ACHN (cell line): ENCODE measurements around the gene HSPA1L.
"Not testable (repeated sequence)": the region's sequence is repeated elsewhere in the genome, so short reads cannot be mapped to it uniquely, and the experiment has no call there.

ENCODE experiments used
- DNase-seq: peaks from one replicate; pipeline ENCODE4 v3.0.0-alpha.2; 2015
- in situ Hi-C: cut with HindIII; loops from 2 replicates; pipeline ENCODE4 v1.10.0; 2017; ENCODE audit warnings: low sequenced_read_pairs, low pct_ligation_motif_present, low pct_unique_long_range_greater_than_20kb

Gene HSPA1L

DNA sequence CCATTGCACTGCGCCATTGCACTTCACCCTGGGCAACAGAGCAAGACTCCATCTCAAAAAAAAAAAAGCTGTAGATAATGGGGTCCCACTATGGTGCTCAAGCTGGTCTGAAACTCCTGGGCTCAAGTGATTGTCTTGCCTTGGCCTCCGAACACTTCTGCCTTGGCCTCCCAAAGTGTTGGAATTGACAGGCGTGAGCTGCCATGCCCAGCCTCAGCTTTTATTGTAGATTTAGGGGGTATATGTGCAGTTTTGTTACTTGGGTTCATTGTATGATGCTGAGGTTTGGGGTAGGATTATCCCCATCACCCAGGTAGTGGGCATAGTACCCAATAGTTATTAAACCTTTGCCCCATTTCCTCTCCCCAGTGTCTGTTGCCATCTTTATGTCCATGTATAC lies 23.9 kb upstream of the HSPA1L start:
- DNase-seq: no peak
- in situ Hi-C loops: no loop called here

DNA sequence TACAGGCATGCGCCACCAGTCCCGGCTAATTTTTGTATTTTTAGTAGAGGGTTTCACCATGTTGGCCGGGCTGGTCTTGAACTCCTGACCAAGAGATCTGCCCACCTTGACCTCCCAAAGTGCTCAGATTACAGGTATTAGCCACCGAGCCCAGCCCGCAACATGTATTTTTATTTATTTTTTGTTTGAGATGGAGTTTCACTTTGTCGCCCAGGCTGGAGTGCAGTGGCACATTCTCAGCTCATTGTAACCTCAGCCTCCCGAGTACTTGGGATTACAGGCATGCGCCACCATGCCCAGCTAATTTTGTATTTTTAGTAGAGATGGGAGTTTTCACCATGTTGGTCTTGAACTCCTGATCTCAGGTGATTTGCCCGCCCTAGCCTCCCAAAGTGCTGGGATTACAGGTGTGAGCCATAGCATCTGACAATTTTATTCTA lies 23.1 kb upstream of the HSPA1L start:
- DNase-seq, in situ Hi-C loops: not testable (repeated sequence)

DNA sequence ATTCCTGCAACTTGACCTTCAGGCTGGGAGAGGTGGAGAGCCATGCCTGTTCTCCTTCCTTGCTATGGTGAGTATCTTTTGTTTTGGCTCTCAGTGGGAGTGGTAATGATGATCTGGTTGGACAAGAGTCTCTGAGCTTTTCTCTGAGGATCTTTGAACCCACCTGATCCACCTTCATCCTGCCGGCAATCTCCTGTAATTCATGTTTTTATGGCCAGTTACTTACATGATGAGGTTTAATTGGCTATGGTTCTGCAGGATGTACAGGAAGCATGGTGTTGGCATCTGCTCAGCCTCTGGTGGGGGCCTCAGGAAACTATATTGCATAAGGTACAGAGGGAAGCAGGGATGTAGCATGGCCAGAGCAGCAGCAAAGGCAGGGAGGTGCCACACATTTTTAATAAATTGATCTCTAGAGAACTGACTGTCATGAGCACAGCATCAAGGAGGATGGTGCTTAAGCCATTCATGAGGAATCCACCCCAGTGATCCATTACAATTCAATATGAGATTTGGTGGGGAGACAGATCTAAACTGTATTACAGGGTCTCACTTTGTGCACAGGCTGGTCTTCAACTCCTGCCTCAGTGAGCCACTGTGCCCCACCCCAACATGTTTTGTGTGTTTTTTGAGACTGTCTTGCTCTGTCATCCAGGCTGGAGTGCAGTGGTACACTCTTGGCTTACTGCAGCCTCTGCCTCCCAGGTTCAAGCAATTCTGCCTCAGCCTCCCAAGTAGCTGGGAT lies 22.5 kb upstream of the HSPA1L start:
- DNase-seq: no peak
- in situ Hi-C loops: no loop called here

DNA sequence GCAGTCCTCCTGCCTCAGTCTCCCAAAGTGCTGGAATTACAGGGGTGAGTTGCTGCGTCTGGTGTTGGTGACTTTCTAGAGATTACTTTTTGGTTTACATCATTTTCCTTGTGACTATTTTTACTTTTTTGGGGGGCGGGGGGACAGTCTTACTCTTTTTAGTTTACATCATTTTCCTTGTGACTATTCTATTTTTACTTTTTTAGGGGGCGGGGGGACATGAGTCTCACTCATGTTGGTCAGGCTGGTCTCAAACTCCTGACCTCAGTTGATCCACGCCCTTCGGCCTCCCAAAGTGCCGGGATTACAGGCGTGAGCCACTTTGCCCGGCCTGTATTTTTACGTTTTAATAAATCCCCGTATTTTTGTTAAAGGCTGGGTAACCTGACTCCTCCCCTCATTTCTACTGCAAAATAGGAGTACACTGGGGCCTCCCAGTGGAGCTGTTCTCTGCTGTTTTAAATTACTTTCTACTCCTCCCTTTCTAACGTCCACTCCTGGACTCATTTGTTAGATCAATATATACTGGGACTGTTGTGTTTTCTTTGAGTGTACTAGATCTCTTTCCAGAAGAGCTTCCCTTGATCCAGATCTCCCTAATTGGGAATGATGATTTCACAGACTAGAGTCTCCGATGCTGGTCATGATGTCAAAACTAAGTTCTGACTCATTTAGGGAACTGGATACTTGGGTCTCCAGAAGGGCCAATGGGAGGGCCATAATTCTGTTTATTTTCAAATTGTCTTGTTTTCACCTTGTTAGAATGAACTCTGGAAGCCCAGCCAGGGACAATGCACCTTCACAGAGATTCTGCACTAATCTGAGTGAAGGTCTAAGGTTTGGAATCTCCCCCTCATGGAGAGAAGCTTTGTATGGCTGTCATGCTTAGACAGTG lies 21.6 kb upstream of the HSPA1L start:
- in situ Hi-C loops: no loop called here
- DNase-seq: no peak

DNA sequence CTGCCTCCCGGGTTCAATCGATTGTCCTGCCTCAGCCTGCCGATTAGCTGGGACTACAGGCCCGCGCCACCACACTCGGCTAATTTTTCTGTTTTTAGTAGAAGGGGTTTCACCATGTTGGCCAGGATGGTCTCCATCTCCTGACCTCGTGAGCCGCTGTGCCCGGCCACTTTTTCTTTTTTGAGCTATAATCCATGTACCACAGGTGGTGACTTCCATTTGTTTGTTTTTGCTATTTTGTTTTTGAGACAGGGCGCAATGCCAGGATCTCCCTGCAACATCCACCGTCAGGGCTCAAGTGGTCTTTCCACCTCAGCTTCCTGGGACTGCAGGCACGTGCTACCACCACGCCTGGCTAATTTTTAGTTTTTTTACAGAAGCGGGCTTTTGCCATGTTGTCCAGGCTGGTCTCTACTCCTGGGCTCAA lies 21.0 kb upstream of the HSPA1L start:
- in situ Hi-C loops: no loop called here
- DNase-seq: no peak

DNA sequence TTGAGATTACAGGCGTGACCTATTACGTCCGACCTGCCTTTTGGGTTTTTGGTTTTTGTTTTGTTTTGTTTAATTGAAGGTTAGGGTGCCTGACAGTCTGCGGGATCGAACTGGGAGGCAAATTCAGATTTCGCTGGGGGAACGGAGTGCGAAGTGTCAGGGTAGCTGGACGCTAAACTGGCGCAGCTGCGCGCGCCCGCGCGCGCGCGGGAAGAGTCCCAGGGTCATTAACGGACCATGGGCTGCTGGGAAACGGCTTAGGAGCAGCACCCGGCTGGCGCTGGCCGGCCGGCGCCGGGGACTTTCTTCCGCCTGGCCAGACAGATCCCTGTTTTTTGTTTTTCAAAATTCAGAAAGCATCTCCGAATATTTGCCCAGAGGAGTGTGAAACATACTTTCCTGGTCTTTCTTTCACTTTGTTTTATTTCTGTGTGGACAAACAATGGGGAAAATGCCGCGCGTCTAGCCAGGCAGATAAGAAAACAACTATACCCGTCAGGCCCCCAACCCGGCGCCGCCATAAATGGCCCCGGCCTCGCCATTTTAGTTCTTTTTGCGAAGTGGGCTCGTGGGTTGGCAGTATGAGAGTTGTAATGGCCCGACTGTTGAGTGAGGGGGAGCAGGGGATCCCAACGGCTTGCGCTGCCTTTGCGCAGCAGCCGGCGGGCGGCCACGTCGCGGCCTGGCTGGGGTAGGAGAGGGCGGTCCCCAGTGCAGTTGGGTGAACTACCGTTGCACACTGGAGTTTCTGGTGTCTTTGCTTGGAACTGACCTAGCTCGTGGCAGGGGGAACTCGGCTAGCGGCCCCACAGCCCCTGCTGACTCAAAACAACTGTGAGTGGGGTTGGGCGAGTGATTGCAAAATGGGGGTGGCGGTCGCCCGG lies 19.5 kb upstream of the HSPA1L start:
- peak; percentile 87 for DNase-seq
- in situ Hi-C loops: no loop called here

DNA sequence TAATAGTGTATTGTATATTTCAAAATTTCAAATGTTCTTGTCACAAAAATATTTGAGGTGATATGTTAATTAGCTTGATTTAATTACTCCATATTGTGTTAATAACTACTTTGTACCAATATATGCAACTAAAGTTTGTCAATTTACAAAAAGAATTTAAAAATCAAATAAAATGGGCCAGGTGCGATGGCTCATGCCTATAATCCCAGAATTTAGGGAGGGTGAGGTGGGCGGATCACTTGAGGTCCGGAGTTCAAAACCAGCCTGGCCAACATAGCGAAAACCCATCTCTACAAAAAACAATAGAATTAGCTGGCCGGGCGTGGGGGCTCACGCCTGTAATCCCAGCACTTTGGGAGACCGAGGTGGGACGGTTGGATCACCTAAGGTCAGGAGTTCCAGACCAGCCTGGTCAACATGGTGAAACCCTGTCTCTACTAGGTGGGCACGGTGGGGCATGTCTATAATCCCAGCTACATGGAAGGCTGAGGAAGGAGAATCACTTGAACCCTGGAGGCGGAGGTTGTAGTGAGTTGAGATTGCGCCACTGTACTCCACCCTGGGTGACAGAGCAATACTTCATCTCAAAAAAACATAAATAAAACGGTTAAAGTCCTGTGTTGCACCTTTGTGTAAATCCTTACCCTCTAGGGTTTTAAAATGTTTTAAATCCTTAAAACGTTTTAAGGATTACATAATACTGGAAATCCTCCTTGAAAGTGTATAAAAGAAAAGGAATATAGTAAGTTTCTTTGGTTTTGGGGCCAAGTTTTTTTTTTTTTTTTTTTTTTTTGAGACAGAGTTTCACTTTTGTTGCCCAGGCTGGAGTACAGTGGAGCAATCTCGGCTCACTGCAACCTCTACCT lies 16.5 kb upstream of the HSPA1L start:
- no peak for DNase-seq
- in situ Hi-C loops: no loop called here

DNA sequence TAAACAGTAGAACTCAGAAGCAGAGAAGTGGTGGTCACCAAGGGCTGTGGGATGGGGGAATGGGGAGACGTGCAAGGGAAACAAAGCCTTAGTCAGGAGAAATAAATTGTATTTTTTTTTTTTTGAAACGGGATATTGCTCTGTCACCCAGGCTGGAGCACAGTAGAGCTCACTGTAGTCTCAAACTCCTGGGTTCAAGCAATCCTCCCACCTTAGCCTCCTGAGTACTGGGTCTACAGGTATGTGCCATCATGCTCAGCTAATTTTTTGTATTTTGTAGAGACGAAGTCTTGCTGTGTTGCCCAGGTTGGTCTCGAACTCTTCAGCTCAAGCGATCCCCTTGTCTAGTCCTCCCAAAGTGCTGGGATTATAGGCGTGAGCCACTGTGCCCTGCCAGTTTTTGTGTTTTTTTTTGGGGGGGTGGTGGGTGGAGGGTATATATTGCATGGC lies 15.8 kb upstream of the HSPA1L start:
- in situ Hi-C loops: no loop called here
- DNase-seq: no peak

DNA sequence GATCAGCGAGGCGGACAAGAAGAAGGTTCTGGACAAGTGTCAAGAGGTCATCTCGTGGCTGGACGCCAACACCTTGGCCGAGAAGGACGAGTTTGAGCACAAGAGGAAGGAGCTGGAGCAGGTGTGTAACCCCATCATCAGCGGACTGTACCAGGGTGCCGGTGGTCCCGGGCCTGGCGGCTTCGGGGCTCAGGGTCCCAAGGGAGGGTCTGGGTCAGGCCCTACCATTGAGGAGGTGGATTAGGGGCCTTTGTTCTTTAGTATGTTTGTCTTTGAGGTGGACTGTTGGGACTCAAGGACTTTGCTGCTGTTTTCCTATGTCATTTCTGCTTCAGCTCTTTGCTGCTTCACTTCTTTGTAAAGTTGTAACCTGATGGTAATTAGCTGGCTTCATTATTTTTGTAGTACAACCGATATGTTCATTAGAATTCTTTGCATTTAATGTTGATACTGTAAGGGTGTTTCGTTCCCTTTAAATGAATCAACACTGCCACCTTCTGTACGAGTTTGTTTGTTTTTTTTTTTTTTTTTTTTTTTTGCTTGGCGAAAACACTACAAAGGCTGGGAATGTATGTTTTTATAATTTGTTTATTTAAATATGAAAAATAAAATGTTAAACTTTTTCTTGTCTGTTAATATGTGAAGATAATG lies 14.7 kb upstream of the HSPA1L start:
- DNase-seq: peak; percentile 52
- in situ Hi-C loops: no loop called here

DNA sequence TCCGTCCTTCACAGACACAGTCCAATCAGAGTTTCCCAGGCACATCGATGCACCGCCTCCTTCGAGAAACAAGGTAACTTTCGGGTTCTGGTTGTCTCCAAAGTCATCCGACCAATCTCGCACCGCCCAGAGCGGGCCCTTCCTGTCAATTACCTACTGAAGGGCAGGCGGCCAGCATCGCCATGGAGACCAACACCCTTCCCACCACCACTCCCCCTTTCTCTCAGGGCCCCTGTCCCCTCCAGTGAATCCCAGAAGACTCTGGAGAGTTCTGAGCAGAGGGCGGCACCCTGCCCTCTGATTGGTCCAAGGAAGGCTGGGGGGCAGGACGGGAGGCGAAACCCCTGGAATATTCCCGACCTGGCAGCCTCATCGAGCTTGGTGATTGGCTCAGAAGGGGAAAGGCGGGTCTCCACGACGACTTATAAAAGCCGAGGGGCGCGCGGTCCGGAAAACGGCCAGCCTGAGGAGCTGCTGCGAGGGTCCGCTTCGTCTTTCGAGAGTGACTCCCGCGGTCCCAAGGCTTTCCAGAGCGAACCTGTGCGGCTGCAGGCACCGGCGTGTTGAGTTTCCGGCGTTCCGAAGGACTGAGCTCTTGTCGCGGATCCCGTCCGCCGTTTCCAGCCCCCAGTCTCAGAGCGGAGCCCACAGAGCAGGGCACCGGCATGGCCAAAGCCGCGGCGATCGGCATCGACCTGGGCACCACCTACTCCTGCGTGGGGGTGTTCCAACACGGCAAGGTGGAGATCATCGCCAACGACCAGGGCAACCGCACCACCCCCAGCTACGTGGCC lies 12.4 kb upstream of the HSPA1L start, which contains the start of gene HSPA1B:
Gene HSPA1B (plus strand): TSS at position 453 of the 794 bp plus-strand sequence. CDS start 213 bp downstream, at position 666.
- DNase-seq: no peak
- in situ Hi-C loops: no loop called here

DNA sequence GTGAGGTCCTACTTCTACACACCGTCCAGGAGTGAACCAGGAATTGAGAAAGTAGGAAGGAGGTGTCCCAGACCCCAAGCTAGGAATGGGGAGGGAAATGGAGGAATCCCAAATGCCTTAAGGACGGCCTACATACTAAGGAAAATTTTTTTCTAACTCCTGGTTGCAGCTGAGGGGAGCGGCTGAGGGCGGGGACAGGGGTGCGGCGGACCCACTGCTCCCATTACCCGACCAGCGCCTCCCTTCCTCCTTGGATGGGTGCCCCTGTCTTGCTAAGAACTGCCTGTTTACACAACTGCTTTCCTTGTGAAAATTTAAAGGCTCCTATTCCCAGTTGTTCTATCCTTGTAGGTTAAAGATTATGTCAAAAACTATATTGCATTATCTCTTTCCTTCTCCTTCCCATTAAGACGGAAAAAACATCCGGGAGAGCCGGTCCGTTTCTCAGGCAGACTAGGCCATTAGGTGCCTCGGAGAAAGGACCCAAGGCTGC lies 11.8 kb upstream of the HSPA1L start:
- in situ Hi-C loops: no loop called here
- DNase-seq: no peak

DNA sequence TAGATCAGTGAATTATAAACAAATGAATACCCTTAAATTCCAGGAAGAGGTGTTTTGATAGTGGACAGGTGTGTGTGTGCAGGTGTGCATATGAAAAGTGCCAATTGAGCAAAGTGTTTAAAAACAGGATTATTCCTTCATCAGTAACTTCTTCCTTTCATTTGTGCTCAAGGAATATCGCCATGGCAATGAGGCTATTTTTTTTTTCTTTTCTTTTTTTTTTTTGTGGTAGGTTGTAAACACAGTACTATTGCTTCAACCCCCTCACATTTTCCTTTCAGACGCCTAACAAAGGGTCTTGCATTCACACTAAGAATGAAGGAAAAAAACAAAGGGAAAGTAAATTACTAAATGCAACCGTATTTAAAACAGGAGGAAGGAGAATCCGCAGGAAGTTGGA lies 10.5 kb upstream of the HSPA1L start:
- in situ Hi-C loops: no loop called here
- DNase-seq: no peak

DNA sequence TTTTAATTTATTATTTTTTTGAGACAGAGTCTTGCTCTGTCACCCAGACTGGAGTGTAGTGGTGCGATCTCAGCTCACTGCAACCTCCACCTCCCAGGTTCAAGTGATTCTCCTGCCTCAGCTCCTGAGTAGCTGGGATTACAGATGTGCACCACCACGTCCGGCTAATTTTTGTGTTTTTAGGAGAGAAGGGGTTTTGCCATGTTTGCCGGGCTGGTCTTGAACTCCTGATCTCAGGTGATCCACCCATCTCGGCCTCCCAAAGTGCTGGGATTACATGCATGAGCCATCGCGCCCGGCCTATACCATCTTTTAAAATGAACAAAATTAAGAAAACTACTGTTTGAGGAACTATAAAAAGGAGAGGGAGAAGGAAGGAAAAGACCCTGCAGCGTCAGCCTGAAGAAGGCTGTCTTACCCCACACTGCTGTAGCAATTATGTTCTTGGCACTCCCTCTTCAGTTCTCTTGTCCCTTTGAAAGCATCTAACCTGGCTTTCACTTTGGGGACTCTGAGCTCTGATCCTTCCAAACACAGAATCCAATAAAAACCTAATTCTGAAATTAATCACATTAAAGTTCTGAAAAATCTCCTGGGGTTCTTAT lies 8.6 kb upstream of the HSPA1L start:
- DNase-seq, in situ Hi-C loops: not testable (repeated sequence)

DNA sequence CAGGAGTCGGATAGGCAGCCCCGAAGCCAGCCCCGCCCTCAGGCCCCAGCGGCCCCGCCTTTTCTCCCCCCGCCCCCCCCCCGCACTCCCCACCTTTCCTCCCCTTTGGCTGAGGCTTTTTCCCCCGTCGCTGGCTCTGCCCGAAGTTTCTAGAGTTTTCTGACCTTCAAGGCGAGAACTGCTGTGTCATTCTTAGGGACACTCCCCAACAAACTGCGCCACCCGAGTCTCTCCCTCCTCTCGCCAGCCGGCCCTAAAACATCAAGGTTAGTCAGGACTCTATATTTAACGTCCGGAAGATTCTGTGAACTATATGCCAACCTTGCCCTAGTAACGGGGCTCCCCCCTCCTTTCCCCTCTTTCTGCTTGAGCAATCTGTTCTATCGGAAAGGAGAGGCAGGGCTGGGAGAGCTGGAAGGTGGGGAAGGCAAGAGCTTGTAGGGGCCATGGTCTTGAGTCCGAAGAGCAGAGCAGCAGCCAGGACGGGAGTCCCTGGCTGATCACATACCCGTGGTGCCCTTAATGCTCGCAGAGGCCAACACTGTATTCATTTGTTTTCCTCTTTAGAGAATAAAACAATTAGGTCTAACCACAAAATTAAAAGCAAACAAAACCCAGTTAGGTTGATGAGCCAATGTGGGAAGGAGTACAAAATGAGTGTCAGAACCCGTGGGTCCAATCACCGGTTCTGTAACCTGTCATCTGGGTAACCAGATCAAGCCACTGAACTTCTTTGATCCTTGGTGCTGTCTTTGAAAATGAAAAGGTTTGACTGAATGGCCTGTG lies 7.1 kb upstream of the HSPA1L start:
- DNase-seq: no peak
- in situ Hi-C loops: no loop called here

DNA sequence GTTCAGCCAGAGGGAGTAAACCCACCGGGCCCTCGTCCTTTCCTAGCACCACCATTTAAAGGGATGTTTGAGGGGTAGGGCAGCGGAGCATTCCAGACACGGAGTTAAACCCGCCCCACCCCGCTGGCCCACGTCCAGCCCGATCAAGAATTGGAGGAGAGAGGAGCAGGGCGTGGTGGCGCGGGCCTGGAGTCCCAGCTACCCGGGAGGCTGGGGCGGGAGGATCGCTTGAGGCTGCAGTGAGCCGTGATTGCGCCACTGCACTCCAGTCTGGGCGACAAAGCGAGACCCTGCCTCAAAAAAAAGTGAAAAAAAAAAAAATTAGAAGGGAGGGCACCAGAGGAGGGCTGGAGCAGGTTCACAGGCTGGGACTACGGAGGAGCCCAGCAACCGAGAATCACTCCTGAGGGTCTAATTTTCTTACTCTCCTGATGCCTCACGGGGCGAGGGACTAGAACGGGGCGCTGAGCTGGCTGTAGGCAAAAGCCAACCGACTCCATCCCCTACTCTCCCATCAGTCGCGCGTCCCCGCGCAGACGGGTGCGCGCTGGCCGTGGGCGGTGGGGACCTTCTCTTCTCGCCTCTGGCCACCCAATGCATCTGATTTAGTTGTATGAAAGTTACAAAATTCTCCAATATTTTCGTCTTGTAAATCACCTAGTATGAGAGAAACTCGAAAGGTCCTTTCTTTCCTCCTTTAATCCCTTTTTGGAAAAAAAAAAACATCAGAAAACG lies 6.4 kb upstream of the HSPA1L start:
- in situ Hi-C loops: no loop called here

More for the DNA sequence above, 6.4 kb upstream of the HSPA1L start:
- no peak for DNase-seq
